Tibial nerve (tissue), 4 donors: ENCODE results near the gene CMIP. TPM values are rescaled to one million over a fixed set of nuclear protein-coding genes. Genes with fewer than 3 reads are reported as not detected.
A peak's percentile ranks its signal among the peaks of the same experiment; 100 is the strongest.

Experiments used
- DNase-seq, 2 donors: peaks; one replicate each; pipeline ENCODE4 v3.0.0-alpha.2; 2019; ENCODE audit warnings: low spot score in 2 of 2
- H3K27ac ChIP-seq, 4 donors: fragments of 200-600 bp; sonication (generic) in 3 of 4; one replicate each; pipeline ENCODE4 v1.5.1; 2017 to 2019; ENCODE audit warnings: mild to moderate bottlenecking in 1 of 4
- H3K27me3 ChIP-seq, 2 donors: fragments of 200-600 bp; sonication (generic) in 1 of 2; one replicate each; pipeline versions ENCODE4 v1.5.1 to v1.6.0; 2017 to 2019
- H3K36me3 ChIP-seq, 3 donors: fragments of 200-600 bp; sonication (generic); one replicate each; pipeline ENCODE4 v1.5.1; 2018 to 2019
- H3K4me1 ChIP-seq, 4 donors: fragments of 200-600 bp; sonication (generic) in 3 of 4; one replicate each; pipeline ENCODE4 v1.5.1; 2017 to 2019
- H3K4me3 ChIP-seq, 4 donors: fragments of 200-600 bp; sonication (generic) in 3 of 4; one replicate each; pipeline ENCODE4 v1.5.1; 2017 to 2019; ENCODE audit warnings: mild to moderate bottlenecking in 1 of 4, moderate library complexity in 1 of 4
- H3K9me3 ChIP-seq, 4 donors: fragments of 200-600 bp; sonication (generic) in 3 of 4; one replicate each; pipeline ENCODE4 v1.5.1; 2017 to 2019
- EP300 ChIP-seq, 2 donors: sonication (generic); formaldehyde crosslinking; IDR thresholded peaks; one replicate each; pipeline ENCODE4 v1.6.1; 2017; ENCODE audit warnings: antibody characterized with exemption in 2 of 2, mild to moderate bottlenecking in 1 of 2
- POLR2A ChIP-seq, 2 donors: fragments of 450-650 bp; IDR thresholded peaks; one replicate each; pipeline ENCODE4 v1.6.1; 2017; ENCODE audit warnings: antibody characterized with exemption in 2 of 2, mild to moderate bottlenecking in 2 of 2, moderate library complexity in 2 of 2
- WGBS, 2 donors: methylation state at CpG; one replicate each; pipeline ENCODE4 v1.1.5; 2018; 5-methylcytosine and 5-hydroxymethylcytosine counted together
- total RNA-seq, 4 donors: library from RNA; depleted of rRNA; stranded (reverse); fragments of >200 nt; gene quantifications; one replicate each; pipeline ENCODE4 v1.1.0, GENCODE V29; 2016
- TF ChIP-seq, protein P1 (sequence below), 5 experiments: fragments of 200-600 bp in 3 of 5; fragments of 450-650 bp in 2 of 5; sonication (generic) in 3 of 5; IDR thresholded peaks; one replicate each; pipeline ENCODE4 v1.5.1; 2016 to 2019; ENCODE audit warnings: antibody characterized with exemption in 5 of 5, mild to moderate bottlenecking in 3 of 5, moderate library complexity in 2 of 5

The CMIP gene
- total RNA-seq, 4 donors from 2014 or later = 28.2 to 48.8 (median 31.8) TPM

DNA sequence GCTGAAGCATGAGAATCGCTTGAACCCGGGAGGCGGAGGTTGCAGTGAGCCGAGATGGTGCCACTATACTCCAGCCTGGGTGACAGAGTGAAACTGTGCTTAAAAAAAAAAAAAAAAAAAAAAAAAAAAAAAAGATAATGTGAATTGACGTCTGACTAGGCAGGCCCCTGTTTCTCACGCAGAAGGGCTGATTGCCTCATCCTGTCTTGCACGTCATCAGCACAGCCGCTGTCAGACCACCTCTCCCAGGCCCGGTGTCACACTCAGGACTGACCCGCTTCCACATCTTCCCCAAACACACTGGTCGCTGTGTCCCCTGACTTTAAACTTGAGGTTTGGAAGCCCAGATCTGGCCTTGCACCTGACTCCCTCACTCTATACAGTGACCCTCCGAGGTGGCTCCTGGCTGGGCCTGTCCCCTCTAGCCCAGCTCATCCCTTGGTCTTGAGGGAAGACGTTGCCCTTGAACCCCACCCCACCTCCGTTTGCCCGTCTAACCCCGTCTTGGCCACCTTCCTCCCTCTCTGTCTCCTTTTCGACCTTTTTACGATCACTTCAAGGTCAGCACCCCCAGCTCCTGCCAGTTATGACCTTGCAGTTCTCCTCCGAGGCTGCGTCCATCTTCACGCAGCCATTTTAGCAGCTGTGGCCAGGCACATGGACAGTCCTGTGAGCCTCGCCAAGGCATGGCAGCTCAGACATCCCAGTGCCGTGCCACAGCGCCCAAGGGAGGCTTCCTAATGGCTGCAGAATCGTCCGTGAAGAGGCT lies 184.6 kb downstream of the CMIP start:
- Histone ChIP-seq H3K4me3 (no peak overlapping the region), H3K9me3 (no peaks in the 10 kb centered on the region), H3K27me3 (no peaks in the 10 kb centered on the region), H3K27ac (no peak overlapping the region), H3K36me3 (no peaks in the 10 kb centered on the region), H3K4me1 (peaks cover 0 to 47% (median 13%) of the 10 kb centered on the region in 4 donors)
- no peak for DNase-seq
- 88 to 91% methylated on average over 26 of the region's 26 CpGs for WGBS, 2 donors
- TF ChIP-seq, protein P1, sequence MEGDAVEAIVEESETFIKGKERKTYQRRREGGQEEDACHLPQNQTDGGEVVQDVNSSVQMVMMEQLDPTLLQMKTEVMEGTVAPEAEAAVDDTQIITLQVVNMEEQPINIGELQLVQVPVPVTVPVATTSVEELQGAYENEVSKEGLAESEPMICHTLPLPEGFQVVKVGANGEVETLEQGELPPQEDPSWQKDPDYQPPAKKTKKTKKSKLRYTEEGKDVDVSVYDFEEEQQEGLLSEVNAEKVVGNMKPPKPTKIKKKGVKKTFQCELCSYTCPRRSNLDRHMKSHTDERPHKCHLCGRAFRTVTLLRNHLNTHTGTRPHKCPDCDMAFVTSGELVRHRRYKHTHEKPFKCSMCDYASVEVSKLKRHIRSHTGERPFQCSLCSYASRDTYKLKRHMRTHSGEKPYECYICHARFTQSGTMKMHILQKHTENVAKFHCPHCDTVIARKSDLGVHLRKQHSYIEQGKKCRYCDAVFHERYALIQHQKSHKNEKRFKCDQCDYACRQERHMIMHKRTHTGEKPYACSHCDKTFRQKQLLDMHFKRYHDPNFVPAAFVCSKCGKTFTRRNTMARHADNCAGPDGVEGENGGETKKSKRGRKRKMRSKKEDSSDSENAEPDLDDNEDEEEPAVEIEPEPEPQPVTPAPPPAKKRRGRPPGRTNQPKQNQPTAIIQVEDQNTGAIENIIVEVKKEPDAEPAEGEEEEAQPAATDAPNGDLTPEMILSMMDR (IDR thresholded peaks at IDR 0.05) = no peak
- TF ChIP-seq POLR2A (IDR thresholded peaks at IDR 0.05) (no peak), EP300 (IDR thresholded peaks at IDR 0.05) (no peak)

- DNase-seq = no peak
- 89 to 95% methylated on average over 16 to 18 of the region's 18 CpGs for WGBS, 2 donors
- H3K9me3 ChIP-seq = no peaks in the 10 kb centered on the region
- H3K36me3 ChIP-seq = no peaks in the 10 kb centered on the region
- no peak overlapping the region for H3K4me3 ChIP-seq
- H3K27me3 ChIP-seq = no peaks in the 10 kb centered on the region
- H3K4me1 ChIP-seq = peaks cover 0 to 40% (median 13%) of the 10 kb centered on the region in 4 donors
- no peak overlapping the region for H3K27ac ChIP-seq
- TF ChIP-seq, protein P1 (IDR thresholded peaks at IDR 0.05) = no peak
- TF ChIP-seq EP300 (IDR thresholded peaks at IDR 0.05) = no peak
These were observed 185.5 kb downstream of the CMIP start for GRCh38 chr16:81629896-81630634.

DNA sequence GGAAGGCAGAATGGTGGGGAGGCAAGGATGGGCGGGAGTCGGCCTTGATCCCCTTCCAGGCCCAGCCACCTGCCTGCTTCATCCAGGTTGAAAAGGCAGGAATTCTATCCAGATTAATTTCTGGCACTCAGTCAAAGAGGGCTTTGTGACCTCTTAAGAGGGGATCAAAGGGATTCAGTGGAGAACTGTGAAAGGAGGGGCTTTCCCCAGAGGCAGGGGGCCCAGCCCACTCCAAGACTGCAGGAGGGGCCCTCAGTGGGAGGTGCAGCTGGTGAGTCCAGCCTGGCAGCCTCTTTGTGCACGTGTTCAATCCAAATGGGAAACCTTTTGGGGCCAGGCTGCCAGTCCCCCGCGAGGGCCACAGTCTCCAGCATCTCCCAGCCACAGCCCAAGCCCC lies 186.0 kb downstream of the CMIP start:
- H3K9me3 ChIP-seq = no peaks in the 10 kb centered on the region
- no peak for DNase-seq
- no peaks in the 10 kb centered on the region for H3K27me3 ChIP-seq
- WGBS, 2 donors = 76 to 81% methylated on average over 5 of the region's 5 CpGs
- H3K4me1 ChIP-seq = peaks cover 0 to 34% (median 13%) of the 10 kb centered on the region in 4 donors
- no peak overlapping the region for H3K27ac ChIP-seq
- no peaks in the 10 kb centered on the region for H3K36me3 ChIP-seq
- H3K4me3 ChIP-seq = no peak overlapping the region
- TF ChIP-seq POLR2A (IDR thresholded peaks at IDR 0.05) = no peak
- TF ChIP-seq EP300 (IDR thresholded peaks at IDR 0.05) = no peak
- TF ChIP-seq, protein P1 (IDR thresholded peaks at IDR 0.05) = no peak

- Histone ChIP-seq H3K4me1 (peaks cover 0 to 33% (median 13%) of the 10 kb centered on the region in 4 donors), H3K36me3 (no peaks in the 10 kb centered on the region), H3K27me3 (no peaks in the 10 kb centered on the region), H3K27ac (peak overlapping the region in 2 of 4 donors; percentile 45 to 56), H3K9me3 (no peaks in the 10 kb centered on the region), H3K4me3 (no peak overlapping the region)
- DNase-seq = no peak
- WGBS, 2 donors = 68% methylated on average over 18 of the region's 18 CpGs
- TF ChIP-seq POLR2A (IDR thresholded peaks at IDR 0.05) (no peak), EP300 (IDR thresholded peaks at IDR 0.05) (peak in 1 of 2 donors; percentile 45)
- TF ChIP-seq, protein P1 (IDR thresholded peaks at IDR 0.05) = no peak
These were observed 188.0 kb downstream of the CMIP start for GRCh38 chr16:81632392-81633146.
